ACC112 (cell line): ENCODE results near the gene EPB41.
A peak's percentile ranks its signal among the peaks of the same experiment; 100 is the strongest.

Experiments
- H2AFZ ChIP-seq: fragments of 200-600 bp; sonication (generic); one replicate; pipeline ENCODE4 v1.6.0; 2017; ENCODE audit warnings: antibody characterized with exemption, low read length; ENCODE audit not compliant: unreplicated experiment
- H3K27ac ChIP-seq: fragments of 200-600 bp; sonication (generic); 2 replicates; pipeline ENCODE4 v1.5.1; 2014; ENCODE audit warnings: low read depth, mild to moderate bottlenecking, antibody characterized with exemption, low read length, moderate library complexity
- H3K27me3 ChIP-seq: fragments of 200-600 bp; sonication (generic); 2 replicates; pipeline ENCODE4 v1.6.1; 2014; ENCODE audit warnings: mild to moderate bottlenecking, antibody characterized with exemption, low read length, moderate library complexity, mixed read lengths; ENCODE audit not compliant: insufficient read depth
- H3K36me3 ChIP-seq: fragments of 200-600 bp; sonication (generic); 2 replicates; pipeline ENCODE4 v1.6.1; 2016; ENCODE audit warnings: mild to moderate bottlenecking, antibody characterized with exemption, low read length, moderate library complexity, mixed read lengths; ENCODE audit not compliant: insufficient read depth
- H3K4me1 ChIP-seq: fragments of 200-600 bp; sonication (generic); one replicate; pipeline ENCODE4 v1.6.1; 2016; ENCODE audit warnings: low read length, mixed read lengths; ENCODE audit not compliant: insufficient read depth, unreplicated experiment, control insufficient read depth
- H3K4me3 ChIP-seq: fragments of 200-600 bp; sonication (generic); 2 replicates; pipeline ENCODE4 v1.5.1; 2014; ENCODE audit warnings: mild to moderate bottlenecking, low read depth, low read length
- H3K79me2 ChIP-seq: fragments of 200-600 bp; sonication (generic); one replicate; pipeline ENCODE4 v1.6.0; 2016; ENCODE audit warnings: low read length; ENCODE audit not compliant: control insufficient read depth, unreplicated experiment, insufficient read depth

The EPB41 gene

DNA sequence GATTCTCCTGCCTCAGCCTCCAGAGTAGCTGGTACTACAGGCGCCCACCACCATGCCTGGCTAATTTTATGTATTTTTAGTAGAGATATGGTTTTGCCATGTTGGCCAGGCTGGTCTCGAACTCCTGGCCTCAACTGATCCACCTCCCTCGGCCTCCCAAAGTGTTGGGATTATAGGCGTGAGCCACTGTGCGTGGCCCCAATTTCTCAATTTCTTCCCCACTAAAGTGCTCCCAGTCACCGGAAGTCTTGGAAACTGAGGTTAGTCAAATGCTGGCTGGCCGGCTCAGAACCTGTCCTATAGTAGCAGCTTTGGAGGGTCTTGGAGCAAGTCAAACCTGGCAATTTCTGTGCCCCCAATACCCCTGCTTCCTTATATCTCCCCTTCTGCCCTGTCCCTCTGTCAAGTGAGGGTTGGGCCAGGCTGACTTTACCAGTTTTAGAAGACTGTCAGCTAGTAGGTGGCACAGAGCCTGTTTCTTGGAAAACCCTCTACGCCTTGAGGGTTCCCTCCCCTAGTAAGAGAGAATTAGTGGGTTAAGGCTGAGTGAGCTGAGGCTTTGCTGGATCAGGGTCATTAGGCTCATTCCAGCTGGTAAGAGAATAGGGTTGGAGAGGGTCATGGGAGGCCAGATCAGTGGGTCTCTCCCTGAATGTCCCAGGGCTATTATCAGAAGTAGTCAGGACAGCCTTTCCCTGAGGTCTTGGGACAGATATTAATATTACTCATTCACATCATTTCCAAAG is 8.3 kb upstream of the EPB41 start:
- H3K79me2 ChIP-seq = no peaks in the 10 kb centered on the region
- H3K27me3 ChIP-seq = no peaks in the 10 kb centered on the region
- H3K27ac ChIP-seq = no peak overlapping the region
- no peaks in the 10 kb centered on the region for H3K36me3 ChIP-seq
- no peak overlapping the region for H3K4me3 ChIP-seq
- H2AFZ ChIP-seq = no peak overlapping the region
- H3K4me1 ChIP-seq = no peaks in the 10 kb centered on the region

DNA sequence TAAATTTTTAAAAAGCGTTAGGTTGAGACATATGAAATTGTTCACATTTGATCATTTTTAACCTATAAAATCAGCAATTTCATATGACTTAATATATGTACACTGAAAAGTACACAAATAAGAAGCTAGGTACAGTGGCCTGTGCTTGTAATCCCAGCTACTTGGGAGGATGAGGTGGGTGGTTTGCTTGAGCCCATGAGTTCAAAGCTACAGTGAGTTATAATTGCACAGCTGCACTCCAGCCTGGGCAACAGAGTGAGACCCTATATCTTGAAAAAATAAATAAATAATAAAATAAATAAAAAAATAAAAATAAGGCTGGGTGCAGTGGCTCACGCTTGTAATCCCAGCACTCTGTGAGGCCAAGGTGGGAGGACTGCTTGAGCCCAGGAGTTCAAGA is 5.2 kb upstream of the EPB41 start:
- Histone ChIP-seq H3K27ac (no peak overlapping the region), H3K79me2 (no peaks in the 10 kb centered on the region), H3K36me3 (no peaks in the 10 kb centered on the region), H3K4me3 (no peak overlapping the region), H3K4me1 (peaks cover 6% of the 10 kb centered on the region), H3K27me3 (no peaks in the 10 kb centered on the region), H2AFZ (no peak overlapping the region)

DNA sequence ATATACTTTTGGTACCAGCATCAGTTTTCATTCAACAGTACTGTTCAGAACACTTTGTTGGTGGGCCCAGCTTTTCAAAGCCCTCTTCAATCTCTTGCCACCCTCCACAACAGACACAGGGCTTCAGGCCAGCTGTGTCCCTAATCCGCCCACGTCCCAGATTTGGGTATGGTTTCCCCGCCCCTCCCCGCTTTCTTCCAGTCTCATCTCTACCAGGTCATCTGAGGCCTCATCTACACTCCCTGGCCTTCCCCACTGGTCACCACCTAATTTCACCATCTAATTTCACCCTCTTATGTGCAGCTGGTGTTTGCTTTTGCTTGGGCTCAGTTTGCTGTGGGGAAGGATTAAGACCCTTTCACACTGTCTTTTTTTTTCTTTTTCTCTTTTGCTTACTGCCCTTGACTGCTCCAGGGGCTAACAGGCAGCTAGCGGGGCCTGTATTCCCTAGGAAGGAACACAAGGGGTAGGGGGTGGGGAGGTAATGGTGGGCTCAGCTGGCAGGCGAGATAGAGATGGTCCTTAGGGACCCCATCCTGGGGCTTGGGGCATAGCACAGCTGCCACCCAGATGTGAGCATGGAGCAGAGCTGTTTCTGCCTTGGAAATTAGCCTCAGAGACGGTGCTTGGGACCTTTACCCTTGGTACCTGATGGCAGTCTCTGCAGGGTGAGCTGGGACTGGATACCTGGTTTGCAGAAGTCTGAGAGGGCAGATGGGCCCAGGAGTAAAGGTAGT is 3.8 kb upstream of the EPB41 start:
- H2AFZ ChIP-seq = no peak overlapping the region
- H3K27ac ChIP-seq = no peak overlapping the region
- H3K36me3 ChIP-seq = no peaks in the 10 kb centered on the region
- no peaks in the 10 kb centered on the region for H3K27me3 ChIP-seq
- no peaks in the 10 kb centered on the region for H3K79me2 ChIP-seq
- no peak overlapping the region for H3K4me3 ChIP-seq
- peaks cover 10% of the 10 kb centered on the region for H3K4me1 ChIP-seq

DNA sequence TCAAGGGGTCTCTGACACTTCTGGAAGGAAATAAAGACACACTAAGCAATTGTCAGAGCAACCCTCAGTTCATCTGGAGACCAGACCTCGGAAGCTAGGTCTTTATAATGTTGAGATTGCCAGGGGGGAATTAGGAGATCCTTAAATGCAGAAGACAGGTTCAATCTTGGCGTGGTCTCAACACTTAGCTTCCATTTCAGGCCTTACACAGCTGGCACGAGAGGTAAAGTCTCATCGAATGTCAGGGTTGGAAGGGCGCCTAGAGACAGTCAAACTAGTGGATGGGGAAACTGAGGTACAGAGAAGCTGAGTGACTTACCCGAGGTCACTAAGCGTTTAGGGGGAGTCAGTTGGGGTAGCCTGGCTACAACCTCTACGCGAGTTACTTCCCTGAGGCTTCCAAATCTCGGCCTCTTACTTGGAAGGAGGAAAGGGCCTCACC is 562 bp upstream of the EPB41 start:
- H3K27me3 ChIP-seq = no peaks in the 10 kb centered on the region
- H3K27ac ChIP-seq = no peak overlapping the region
- H3K4me3 ChIP-seq = peak overlapping the region; percentile 85
- no peaks in the 10 kb centered on the region for H3K36me3 ChIP-seq
- H3K4me1 ChIP-seq = peaks cover 10% of the 10 kb centered on the region
- H2AFZ ChIP-seq = peak overlapping the region; percentile 44
- H3K79me2 ChIP-seq = no peaks in the 10 kb centered on the region

DNA sequence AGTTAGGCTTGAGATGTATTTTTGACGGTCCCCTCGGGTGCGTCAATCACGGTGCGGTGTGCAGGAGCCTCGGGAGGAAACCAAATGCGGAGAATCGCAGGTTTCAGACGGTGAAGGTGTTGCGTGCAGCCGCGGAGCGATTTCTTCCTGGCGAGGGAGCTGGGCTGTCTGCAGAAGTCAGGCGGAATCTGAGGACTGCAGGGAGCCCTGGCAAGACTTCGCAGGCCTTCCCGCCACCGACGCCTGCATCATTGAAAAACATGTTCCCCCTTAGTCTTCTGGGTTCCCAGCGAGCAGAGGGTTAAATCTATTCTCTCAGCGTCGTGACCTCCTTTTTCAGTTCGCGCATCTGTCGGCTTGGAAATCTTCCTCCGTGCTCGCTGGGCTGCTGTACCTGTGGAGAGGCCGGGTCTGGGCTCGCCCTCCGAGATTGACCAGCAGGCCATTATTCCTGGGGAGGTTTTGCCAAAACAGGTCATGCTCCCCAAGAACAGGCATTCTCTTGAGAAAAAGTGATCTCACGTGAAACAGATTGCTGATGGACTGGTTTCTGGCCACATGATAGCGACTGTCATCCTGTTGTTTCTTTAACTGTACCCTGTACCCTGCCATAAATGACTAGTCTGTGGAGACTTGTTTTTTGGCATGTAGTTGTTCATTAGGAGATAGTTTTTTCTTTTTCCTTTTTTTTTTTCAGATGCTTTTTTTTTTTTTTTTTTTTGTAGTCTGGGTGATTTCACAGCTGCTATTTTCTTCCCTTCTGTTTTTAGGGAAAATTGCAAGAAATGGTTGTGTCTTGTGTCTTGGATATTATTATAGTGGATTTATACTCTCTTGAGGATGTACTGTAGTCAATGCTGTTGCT is 894 bp downstream of the EPB41 start:
- H3K27me3 ChIP-seq = no peaks in the 10 kb centered on the region
- peak overlapping the region; percentile 85 for H3K4me3 ChIP-seq
- H3K36me3 ChIP-seq = no peaks in the 10 kb centered on the region
- H3K79me2 ChIP-seq = no peaks in the 10 kb centered on the region
- peak overlapping the region; percentile 88 for H2AFZ ChIP-seq
- H3K27ac ChIP-seq = no peak overlapping the region
- peaks cover 10% of the 10 kb centered on the region for H3K4me1 ChIP-seq

DNA sequence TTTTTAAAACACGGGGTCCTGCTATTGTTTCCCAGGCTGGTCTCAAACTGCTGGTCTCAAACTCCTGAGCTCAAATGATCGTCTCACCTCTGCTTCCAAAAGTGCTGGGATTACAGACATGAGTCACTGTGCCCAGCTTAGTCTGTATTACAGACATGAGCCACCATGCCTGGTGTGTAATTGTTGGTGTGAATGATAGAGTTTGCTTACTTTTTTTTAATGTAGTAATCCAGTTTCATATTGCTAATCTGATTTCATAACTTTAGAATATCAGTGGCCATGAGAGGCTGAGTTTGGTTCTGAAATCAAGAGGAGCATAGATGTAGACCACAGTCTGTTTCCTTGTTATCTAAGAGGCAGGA is 3.4 kb downstream of the EPB41 start:
- Histone ChIP-seq H3K4me3 (no peak overlapping the region), H3K36me3 (no peaks in the 10 kb centered on the region), H3K4me1 (peaks cover 10% of the 10 kb centered on the region), H2AFZ (no peak overlapping the region), H3K27me3 (no peaks in the 10 kb centered on the region), H3K27ac (no peak overlapping the region), H3K79me2 (no peaks in the 10 kb centered on the region)

DNA sequence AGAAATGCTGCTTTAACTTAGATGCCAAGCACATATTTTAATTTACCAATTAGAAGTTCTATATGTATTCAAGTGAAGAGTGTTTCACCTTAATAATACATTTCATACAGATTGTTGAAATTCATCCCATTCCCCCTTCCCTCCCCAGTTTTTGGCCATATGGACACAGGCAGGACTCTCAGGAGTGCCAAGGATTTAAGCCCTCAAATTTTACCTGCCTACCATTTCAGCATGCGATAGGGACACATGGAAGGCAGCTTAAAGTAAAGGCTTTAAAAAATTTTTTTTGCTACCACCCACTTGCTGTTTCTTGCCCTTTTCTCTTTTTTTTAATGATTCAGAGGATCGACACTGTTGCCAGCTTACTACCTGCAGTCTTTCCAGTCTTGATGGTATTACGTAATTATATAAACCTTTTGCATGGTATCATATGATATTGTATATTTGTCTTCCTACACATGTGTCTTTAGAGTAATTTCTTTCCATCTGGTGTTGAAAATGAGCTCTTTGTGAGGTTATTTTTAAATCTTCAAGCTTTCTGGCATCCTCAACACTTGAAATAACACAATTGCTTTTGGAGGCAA is 7.0 kb downstream of the EPB41 start:
- Histone ChIP-seq H3K27ac (no peak overlapping the region), H2AFZ (no peak overlapping the region), H3K79me2 (no peaks in the 10 kb centered on the region), H3K4me3 (no peak overlapping the region), H3K27me3 (no peaks in the 10 kb centered on the region), H3K4me1 (no peaks in the 10 kb centered on the region), H3K36me3 (no peaks in the 10 kb centered on the region)

DNA sequence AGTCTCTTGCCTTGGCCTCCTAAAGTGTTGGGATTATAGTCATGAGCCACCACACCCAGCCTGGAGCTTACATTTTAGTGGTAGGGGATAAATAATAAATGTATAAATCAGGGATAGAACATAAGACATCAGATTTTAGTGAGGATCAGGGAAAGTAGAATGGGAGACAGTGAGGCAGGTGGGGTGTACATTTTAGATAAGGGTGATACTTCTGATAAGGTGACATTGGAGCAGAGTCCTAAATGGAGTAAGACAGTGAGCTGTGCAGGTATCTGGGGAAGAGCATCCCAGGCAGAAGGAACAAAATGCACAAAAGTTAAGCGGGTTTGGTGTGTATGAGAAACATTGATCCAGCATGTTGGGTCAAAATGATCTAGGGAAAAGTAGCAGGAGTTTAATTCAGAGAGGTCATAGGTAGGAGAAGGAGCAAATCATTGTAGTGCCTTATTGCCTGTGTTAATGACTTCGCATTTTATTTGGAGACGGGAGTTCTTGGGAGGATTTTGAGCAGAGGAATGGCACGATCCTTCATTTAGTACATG is 11.1 kb downstream of the EPB41 start:
- no peaks in the 10 kb centered on the region for H3K27me3 ChIP-seq
- no peak overlapping the region for H3K27ac ChIP-seq

DNA sequence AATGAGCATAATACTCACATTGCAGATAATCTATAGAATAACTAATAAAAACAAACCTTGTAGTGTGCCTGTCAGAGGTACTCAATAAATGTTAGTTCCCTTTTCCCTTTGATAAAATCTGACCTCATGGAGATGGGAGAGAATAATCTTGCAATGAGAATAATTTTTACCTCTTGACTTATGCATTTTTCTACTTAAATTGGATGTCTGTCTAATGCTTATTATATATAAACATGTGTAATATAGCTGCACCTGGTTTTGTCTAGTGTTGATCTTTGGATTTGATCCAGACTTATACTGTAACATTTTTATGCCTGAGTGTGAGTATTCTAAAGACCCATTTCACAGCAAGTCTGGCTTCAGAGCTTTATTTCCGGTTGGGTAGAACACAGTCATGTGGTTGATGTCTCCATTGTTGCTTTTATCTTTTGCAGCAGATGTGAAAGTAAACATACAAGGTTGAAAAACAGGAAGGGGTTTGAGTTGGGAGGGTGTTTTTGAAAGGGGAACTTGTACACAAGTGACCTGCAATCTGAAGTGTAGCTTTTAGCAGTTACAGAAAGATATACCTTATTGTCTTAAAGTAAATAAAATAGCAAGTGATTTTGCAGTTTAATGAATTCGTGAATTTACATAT is 12.4 kb downstream of the EPB41 start:
- Histone ChIP-seq H3K27me3 (no peaks in the 10 kb centered on the region), H2AFZ (no peak overlapping the region), H3K36me3 (no peaks in the 10 kb centered on the region), H3K4me3 (no peak overlapping the region), H3K4me1 (peaks cover 18% of the 10 kb centered on the region), H3K79me2 (no peaks in the 10 kb centered on the region), H3K27ac (no peak overlapping the region)

More for the DNA sequence above, 11.1 kb downstream of the EPB41 start:
- Histone ChIP-seq H3K79me2 (no peaks in the 10 kb centered on the region), H2AFZ (no peak overlapping the region), H3K4me3 (no peak overlapping the region), H3K36me3 (no peaks in the 10 kb centered on the region), H3K4me1 (peaks cover 18% of the 10 kb centered on the region)

DNA sequence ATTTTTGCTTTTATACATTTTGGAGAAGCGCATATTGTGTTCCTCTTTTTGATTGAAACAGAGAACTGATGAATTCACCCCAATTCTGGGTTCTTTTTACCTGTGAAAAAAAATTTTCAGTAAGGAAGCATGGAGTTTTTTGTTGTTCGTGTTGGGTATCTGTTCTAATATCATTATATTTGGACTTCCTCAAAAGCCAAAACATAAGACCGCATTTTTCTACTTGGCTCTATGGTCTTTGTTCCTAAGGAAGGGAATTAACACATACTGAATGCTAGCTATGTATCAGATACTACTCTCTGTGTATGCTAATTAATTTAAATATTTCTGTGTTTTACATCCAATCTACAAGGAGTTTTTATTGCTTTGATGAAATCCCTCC is 12.9 kb downstream of the EPB41 start:
- Histone ChIP-seq H2AFZ (no peak overlapping the region), H3K27ac (no peak overlapping the region), H3K36me3 (no peaks in the 10 kb centered on the region), H3K4me1 (peaks cover 18% of the 10 kb centered on the region), H3K79me2 (no peaks in the 10 kb centered on the region), H3K4me3 (no peak overlapping the region), H3K27me3 (no peaks in the 10 kb centered on the region)
